Liver (tissue), 9 donors: Measurements from ENCODE around the gene SPP1. TPM values are rescaled to one million over a fixed set of nuclear protein-coding genes. Genes with fewer than 3 reads are reported as not detected.
A peak's percentile ranks its signal among the peaks of the same experiment; 100 is the strongest.

ENCODE experiments used
- DNase-seq: peaks from one replicate; pipeline ENCODE4 v3.0.0-alpha.2; 2017; ENCODE audit warnings: low spot score
- H3K27ac ChIP-seq, 2 donors: one replicate each; pipeline ENCODE4 v1.7.0; 2013; ENCODE audit warnings: inconsistent platforms in 2 of 2, low read length in 2 of 2, control low read depth in 1 of 2, low read depth in 1 of 2, mild to moderate bottlenecking in 1 of 2
- H3K27me3 ChIP-seq, 4 donors: one replicate each; pipeline versions ENCODE4 v1.6.1 to v1.7.0; 2013; ENCODE audit warnings: low read length in 3 of 4, inconsistent platforms in 1 of 4, mild to moderate bottlenecking in 1 of 4, moderate library complexity in 1 of 4; ENCODE audit not compliant: control insufficient read depth in 4 of 4, insufficient read depth in 4 of 4
- H3K36me3 ChIP-seq, 4 donors: one replicate each; pipeline versions ENCODE4 v1.6.1 to v1.7.0; 2013; ENCODE audit warnings: low read length in 3 of 4, mild to moderate bottlenecking in 3 of 4, low read depth in 1 of 4, moderate library complexity in 1 of 4; ENCODE audit not compliant: control insufficient read depth in 4 of 4, insufficient read depth in 3 of 4
- H3K4me1 ChIP-seq, 4 donors: one replicate each; pipeline versions ENCODE4 v1.6.1 to v1.7.0; 2013; ENCODE audit warnings: low read length in 3 of 4, mild to moderate bottlenecking in 3 of 4, moderate library complexity in 1 of 4; ENCODE audit not compliant: control insufficient read depth in 4 of 4, insufficient read depth in 4 of 4
- H3K4me3 ChIP-seq, 3 donors: one replicate each; pipeline versions ENCODE4 v1.6.1 to v1.7.0; 2013; ENCODE audit warnings: low read length in 3 of 3, control low read depth in 1 of 3, low read depth in 1 of 3, mild to moderate bottlenecking in 1 of 3
- H3K9ac ChIP-seq, 2 donors: one replicate each; pipeline ENCODE4 v1.7.0; 2013; ENCODE audit warnings: low read length in 2 of 2, mild to moderate bottlenecking in 2 of 2, moderate library complexity in 2 of 2, control low read depth in 1 of 2, low read depth in 1 of 2
- H3K9me3 ChIP-seq, 4 donors: one replicate each; pipeline versions ENCODE4 v1.6.1 to v1.7.0; 2013; ENCODE audit warnings: low read length in 3 of 4; ENCODE audit not compliant: control insufficient read depth in 4 of 4
- CTCF ChIP-seq: fragments of 150-350 bp; IDR thresholded peaks from 2 replicates; pipeline ENCODE4 v1.5.1; 2017; ENCODE audit warnings: improper control_type of control experiment, low read depth, low read length; ENCODE audit not compliant: missing input control
- EGR1 ChIP-seq, 2 donors: IDR thresholded peaks; 2 replicates each; pipeline ENCODE4 v1.6.1; 2016 to 2018; ENCODE audit warnings: antibody characterized with exemption in 2 of 2, low read depth in 2 of 2
- FOXA1 ChIP-seq: IDR thresholded peaks from 2 replicates; pipeline ENCODE4 v1.6.1; 2016; ENCODE audit warnings: antibody characterized with exemption
- FOXA2 ChIP-seq: IDR thresholded peaks from 2 replicates; pipeline ENCODE4 v1.6.1; 2016; ENCODE audit warnings: antibody characterized with exemption
- GABPA ChIP-seq, 2 donors: IDR thresholded peaks in 1 of 2; conservative IDR thresholded peaks in 1 of 2; 2 replicates each; pipeline ENCODE4 v1.6.1; 2016; ENCODE audit warnings: antibody characterized with exemption in 2 of 2, mild to moderate bottlenecking in 1 of 2, moderate library complexity in 1 of 2
- HNF4A ChIP-seq, 2 donors: conservative IDR thresholded peaks; 2 replicates each; pipeline ENCODE4 v1.6.1; 2016; ENCODE audit warnings: antibody characterized with exemption in 2 of 2, mild to moderate bottlenecking in 2 of 2
- JUND ChIP-seq, 2 donors: IDR thresholded peaks; 2 replicates each; pipeline ENCODE4 v1.6.1; 2016; ENCODE audit warnings: antibody characterized with exemption in 2 of 2
- MAX ChIP-seq: IDR thresholded peaks from 2 replicates; pipeline ENCODE4 v1.6.1; 2016; ENCODE audit warnings: antibody characterized with exemption
- NR2F2 ChIP-seq: IDR thresholded peaks from 2 replicates; pipeline ENCODE4 v1.6.1; 2016; ENCODE audit warnings: antibody characterized with exemption
- RAD21 ChIP-seq, 2 donors: IDR thresholded peaks; 2 replicates each; pipeline ENCODE4 v1.6.1; 2016; ENCODE audit warnings: antibody characterized with exemption in 2 of 2, mild to moderate bottlenecking in 2 of 2
- RXRA ChIP-seq, 2 donors: IDR thresholded peaks; 2 replicates each; pipeline ENCODE4 v1.6.1; 2017 to 2018; ENCODE audit warnings: antibody characterized with exemption in 2 of 2, mild to moderate bottlenecking in 1 of 2
- SP1 ChIP-seq: IDR thresholded peaks from 2 replicates; pipeline ENCODE4 v1.6.1; 2018; ENCODE audit warnings: antibody characterized with exemption, mild to moderate bottlenecking
- TAF1 ChIP-seq: conservative IDR thresholded peaks from 2 replicates; pipeline ENCODE4 v1.6.1; 2016; ENCODE audit warnings: antibody characterized with exemption, mild to moderate bottlenecking
- WGBS: extraction: QIAGEN DNeasy Blood & Tissue Kit; methylation state at CpG from one replicate; pipeline ENCODE4 v1.1.7; 2013; 5-methylcytosine and 5-hydroxymethylcytosine counted together
- polyA plus RNA-seq, 2 donors: library from polyadenylated mRNA; stranded (reverse) in 1 of 2; unstranded in 1 of 2; fragments of 200-250 nt in 1 of 2; fragments of >200 nt in 1 of 2; fragmentation: Nextera tagmentation in 1 of 2; extraction: Ambion mirVana in 1 of 2; gene quantifications; one replicate each; pipeline versions ENCODE4 v1.2.1 to v1.2.3, GENCODE V29; 2013 to 2015
- total RNA-seq, 2 donors: library from RNA; depleted of rRNA; stranded (reverse); fragments of >200 nt; gene quantifications; one replicate each; pipeline ENCODE4 v1.2.3, GENCODE V29; 2014
- donor health status: healthy.
- donor health status: healthy.
- donor health status: healthy.
- donor health status: healthy.
- donor health status: healthy.

SPP1 gene
- total and polyA plus RNA-seq, 4 donors, result 10.5 to 80.2 (median 27.5) TPM

GRCh38 chr4:87982446-87983010 is 7.0 kb downstream of the SPP1 start (continued):
- TF ChIP-seq MAX, result no peak
- no peak for TF ChIP-seq GABPA (IDR thresholded peaks at IDR 0.05 in 1 of 2, conservative IDR thresholded peaks at IDR 0.05 in 1 of 2)

- no peak for TF ChIP-seq MAX
- Histone ChIP-seq H3K36me3 (no peaks in the 10 kb centered on the region), H3K9me3 (no peaks in the 10 kb centered on the region), H3K4me1 (no peaks in the 10 kb centered on the region), H3K27me3 (no peaks in the 10 kb centered on the region), H3K4me3 (no peak overlapping the region), H3K27ac (no peak overlapping the region), H3K9ac (no peak overlapping the region)
- 97% methylated on average over 2 of the region's 2 CpGs for WGBS
- no peak for DNase-seq
Observed at GRCh38 chr4:87983996-87984395, 8.5 kb downstream of the SPP1 start.

- no peaks in the 10 kb centered on the region for H3K36me3 ChIP-seq
- no peak for DNase-seq
- H3K27ac ChIP-seq, result no peak overlapping the region
- WGBS, result 0% methylated on average over 1 of the region's 1 CpG
- H3K4me1 ChIP-seq, result no peaks in the 10 kb centered on the region
- TF ChIP-seq GABPA (IDR thresholded peaks at IDR 0.05 in 1 of 2, conservative IDR thresholded peaks at IDR 0.05 in 1 of 2) (no peak), SP1 (peak; percentile 18), CTCF (peak; percentile 51), RAD21 (IDR thresholded peaks at IDR 0.05) (peak; percentile 81 to 87), JUND (IDR thresholded peaks at IDR 0.05) (no peak), RXRA (IDR thresholded peaks at IDR 0.05) (peak; percentile 20 to 61), HNF4A (conservative IDR thresholded peaks at IDR 0.05) (peak; percentile 31 to 67)
- no peaks in the 10 kb centered on the region for H3K27me3 ChIP-seq
- no peak overlapping the region for H3K9ac ChIP-seq
- H3K9me3 ChIP-seq, result no peaks in the 10 kb centered on the region
- H3K4me3 ChIP-seq, result no peak overlapping the region
Observed at GRCh38 chr4:87985097-87985886, 9.8 kb downstream of the SPP1 start.

- Histone ChIP-seq H3K27me3 (no peaks in the 10 kb centered on the region), H3K4me1 (no peaks in the 10 kb centered on the region), H3K9ac (no peak overlapping the region), H3K4me3 (no peak overlapping the region), H3K36me3 (no peaks in the 10 kb centered on the region), H3K9me3 (no peaks in the 10 kb centered on the region), H3K27ac (no peak overlapping the region)
- 53% methylated on average over 4 of the region's 4 CpGs for WGBS
- TF ChIP-seq RXRA (IDR thresholded peaks at IDR 0.05) (no peak), CTCF (no peak), GABPA (IDR thresholded peaks at IDR 0.05 in 1 of 2, conservative IDR thresholded peaks at IDR 0.05 in 1 of 2) (no peak), JUND (IDR thresholded peaks at IDR 0.05) (no peak), FOXA1 (no peak), EGR1 (IDR thresholded peaks at IDR 0.05; ENCODE audit: low read depth in 2 of 2) (no peak), NR2F2 (no peak), MAX (no peak), HNF4A (conservative IDR thresholded peaks at IDR 0.05) (no peak), RAD21 (IDR thresholded peaks at IDR 0.05) (no peak), SP1 (no peak), TAF1 (no peak), FOXA2 (no peak)
- no peak for DNase-seq
Observed at GRCh38 chr4:87985887-87986200, 10.3 kb downstream of the SPP1 start.
